ENCODE data around the gene TIPRL.

TIPRL gene

DNA sequence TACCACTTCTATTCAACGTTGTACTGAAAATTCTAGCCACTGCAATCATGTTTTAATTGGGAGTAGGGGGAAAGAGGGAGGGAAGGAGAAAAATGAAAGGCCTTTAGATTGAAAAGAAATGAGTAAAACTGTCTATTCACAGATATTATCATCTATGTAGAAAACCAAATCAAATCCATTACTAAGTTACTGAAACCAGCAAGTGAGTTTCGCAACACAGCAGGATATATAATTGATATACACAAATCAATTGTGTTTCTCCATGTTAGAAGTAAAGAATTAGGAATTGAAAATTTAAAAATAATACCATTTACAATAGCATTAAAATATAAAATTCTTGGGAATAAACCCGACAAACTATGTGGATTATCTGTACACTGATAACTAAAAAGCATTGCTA is 66.3 kb downstream of the TIPRL start:
- no peak for DNase-seq (ENCODE audit: low read depth in 2 of 3, low spot score in 1 of 3)

DNA sequence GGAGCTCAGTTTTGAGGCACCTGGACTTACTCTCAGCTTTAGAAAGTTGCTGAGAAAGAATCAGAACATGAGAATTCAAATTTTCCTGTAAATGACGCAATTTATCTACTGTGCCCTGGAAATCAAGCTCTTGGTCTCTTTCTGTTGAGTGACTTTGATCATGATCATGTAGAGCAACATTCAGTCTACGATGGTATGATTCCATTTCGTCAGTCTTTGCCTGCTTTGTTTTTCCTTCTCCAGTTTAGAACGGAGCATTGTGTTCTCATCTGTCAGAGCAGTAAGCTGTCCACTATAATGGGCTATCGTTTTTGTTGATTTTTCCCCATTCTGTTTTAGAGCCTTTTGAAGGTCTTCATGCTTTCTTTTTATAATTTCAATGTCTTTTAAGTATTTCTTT is 67.7 kb downstream of the TIPRL start:
- no peak for DNase-seq (ENCODE audit: low read depth in 2 of 3, low spot score in 1 of 3)

Data from stimulated activated CD4-positive, alpha-beta T cell treated with anti-CD3 and anti-CD28 coated beads, Interleukin-12 subunit alpha, Interleukin-12 subunit beta, amount 100 ng/mL, for 48 hours (primary cell).